Putamen (tissue), 1 donor: ENCODE data around the gene PLXND1.
"Not testable (repeated sequence)": the region's sequence is repeated elsewhere in the genome, so short reads cannot be mapped to it uniquely, and the experiment has no call there.

ENCODE experiments used
- DNase-seq: peaks from one replicate; pipeline ENCODE4 v3.0.0-alpha.2; 2016; ENCODE audit warnings: low spot score

PLXND1 gene

GRCh38 chr3:129612534-129613366, 6.3 kb upstream of the PLXND1 start:
- no peak for DNase-seq

GRCh38 chr3:129611812-129612533, 5.5 kb upstream of the PLXND1 start:
- DNase-seq, result no peak

- no peak for DNase-seq
These were observed 4.9 kb upstream of the PLXND1 start for GRCh38 chr3:129611446-129611800.

DNA sequence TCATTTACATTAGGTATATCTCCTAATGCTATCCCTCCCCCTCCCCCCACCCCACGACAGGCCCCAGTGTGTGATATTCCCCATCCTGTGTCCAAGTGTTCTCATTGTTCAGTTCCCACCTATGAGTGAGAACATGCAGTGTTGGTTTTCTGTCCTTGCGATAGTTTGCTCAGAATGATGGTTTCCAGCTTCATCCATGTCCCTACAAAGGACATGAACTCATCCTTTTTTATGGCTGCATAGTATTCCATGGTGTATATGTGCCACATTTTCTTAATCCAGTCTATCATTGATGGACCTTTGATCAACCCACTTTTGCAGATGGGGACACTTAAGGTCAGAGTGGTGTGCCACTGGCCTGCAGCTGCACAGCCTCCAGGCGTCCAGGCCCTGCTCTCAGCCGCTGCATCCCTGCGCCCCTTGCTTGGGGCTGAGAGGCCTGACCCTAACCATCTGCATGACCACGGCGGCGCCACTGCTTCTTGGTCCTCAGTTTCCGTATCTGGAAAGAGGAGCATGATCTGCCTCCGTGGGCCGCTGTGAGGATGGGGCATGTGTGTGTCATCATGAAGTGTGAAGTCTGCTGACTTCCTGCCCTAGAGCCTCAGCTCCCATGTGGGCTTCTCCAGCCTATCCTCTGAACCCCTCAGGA, 4.4 kb upstream of the PLXND1 start:
- DNase-seq, result not testable (repeated sequence)

GRCh38 chr3:129610276-129610675, 3.8 kb upstream of the PLXND1 start:
- no peak for DNase-seq

GRCh38 chr3:129609591-129610182, 3.2 kb upstream of the PLXND1 start:
- DNase-seq, result no peak

GRCh38 chr3:129608936-129609590, 2.6 kb upstream of the PLXND1 start:
- no peak for DNase-seq

DNA sequence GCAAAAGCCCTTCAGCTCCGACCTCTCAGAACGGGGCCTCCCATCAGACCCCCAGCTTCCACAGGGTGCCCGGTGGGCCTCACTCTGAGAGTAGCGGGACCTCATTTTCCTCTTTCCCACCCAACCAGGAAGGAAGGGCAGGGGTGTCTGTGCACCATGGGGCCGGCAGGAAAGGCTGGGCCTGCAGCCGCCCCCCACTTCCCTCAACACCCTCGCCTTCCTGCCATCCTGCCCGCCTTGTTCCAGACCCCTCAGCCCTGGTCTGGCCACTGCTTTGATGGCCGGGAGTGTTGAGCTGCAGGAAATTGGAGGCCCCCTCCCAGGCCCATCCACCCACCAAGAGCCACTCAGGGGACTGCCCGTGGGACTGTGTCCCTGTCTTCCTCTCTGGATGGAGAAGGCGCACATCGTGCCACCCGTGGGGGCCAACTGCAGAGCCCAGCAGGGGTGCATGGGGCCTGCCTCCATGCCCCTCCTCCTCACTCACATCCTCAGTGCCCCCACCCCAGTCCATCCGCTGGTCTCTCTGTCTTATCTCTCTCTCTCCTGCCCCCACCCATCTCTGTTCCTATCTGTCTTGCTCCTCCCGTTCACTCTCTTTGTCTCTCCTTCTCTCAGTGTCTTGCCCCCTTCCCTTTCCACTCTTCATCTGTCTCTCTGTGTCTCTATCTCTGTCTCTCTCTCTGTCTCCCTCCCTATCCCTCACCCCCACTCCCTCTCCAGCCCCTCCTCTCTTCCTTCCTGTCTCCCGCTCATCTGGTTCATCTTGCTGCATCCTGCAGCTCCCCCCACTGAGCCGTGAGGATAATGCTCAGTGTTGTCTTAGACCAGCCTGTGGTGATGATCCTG, 1.8 kb upstream of the PLXND1 start:
- no peak for DNase-seq

GRCh38 chr3:129607391-129608068, 1.1 kb upstream of the PLXND1 start:
- no peak for DNase-seq

DNA sequence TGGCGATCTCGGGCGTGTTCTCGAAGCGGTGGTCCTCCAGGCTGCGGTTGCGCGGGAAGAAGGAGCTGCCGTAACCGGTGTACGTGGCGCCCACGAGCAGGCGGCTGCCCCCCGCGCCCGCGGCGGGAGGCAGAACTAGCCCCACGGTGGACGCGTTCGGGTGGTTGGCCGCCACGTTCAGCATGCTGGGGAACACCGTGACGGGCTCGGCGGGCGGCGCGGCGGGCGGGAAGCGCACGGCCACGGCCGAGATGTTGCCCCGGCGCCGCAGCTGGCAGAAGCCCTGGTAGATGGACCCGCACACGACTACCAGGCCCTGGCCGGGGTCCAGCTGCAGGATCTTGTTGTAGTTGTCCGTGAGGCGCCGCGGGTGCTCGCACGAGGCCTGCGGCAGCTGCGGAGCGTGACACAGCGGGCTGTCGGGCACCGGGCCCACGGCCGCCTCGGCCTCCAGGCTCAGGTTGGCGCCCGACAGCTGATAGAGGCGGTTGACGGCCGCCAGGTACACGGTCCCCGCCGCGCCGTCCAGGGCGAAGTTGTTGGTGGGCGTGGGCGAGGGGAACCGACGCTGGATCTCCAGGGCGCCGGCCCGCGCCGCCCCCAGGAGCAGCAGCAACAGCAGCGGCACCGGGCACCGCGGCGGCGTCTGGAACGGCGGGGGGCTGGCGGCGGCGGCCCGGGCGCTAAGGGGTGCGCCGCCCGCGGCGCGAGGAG, 397 bp downstream of the PLXND1 start:
- no peak for DNase-seq

- DNase-seq, result no peak
These were observed 1.1 kb downstream of the PLXND1 start for GRCh38 chr3:129605203-129605921.

GRCh38 chr3:129604767-129605166, 1.7 kb downstream of the PLXND1 start:
- no peak for DNase-seq

DNA sequence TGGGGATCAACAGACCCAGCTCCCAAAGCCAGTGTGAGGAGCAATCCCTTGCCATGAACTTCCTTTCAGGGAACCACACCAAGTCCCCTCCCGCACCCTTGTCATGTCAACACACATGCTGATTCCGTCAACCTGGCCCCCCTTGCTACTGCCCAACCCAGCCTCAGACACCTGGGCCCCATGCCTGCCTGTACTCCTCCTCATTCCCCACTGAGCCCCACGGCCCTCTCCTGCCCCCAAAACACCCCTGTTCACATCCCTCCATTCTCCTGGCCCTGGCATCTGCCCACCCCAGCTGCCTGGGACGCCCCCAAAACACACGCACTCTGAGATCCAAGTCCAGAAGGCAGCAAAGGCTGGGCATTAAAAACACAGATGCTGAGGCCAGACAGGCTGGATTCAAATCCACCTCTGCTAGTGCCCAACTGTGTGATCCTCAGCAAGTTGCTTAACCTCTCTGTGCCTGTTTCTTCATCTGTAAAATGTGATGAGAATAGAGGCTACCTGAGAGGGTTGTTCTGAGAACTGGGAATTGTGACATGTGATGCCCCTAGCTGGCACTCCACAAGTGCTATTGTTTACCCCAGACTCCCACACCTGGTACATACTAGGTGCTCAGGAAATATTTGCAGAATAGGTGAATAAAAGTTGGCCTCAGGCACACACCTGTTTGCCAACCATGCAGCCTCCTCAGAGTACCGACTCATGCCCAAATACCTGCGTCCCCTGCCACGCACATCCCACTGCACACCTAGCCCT, 2.3 kb downstream of the PLXND1 start:
- DNase-seq, result no peak

GRCh38 chr3:129603561-129603942, 2.9 kb downstream of the PLXND1 start:
- DNase-seq, result no peak

- DNase-seq, result no peak
These were observed 3.5 kb downstream of the PLXND1 start for GRCh38 chr3:129602730-129603560.

GRCh38 chr3:129602309-129602708, 4.2 kb downstream of the PLXND1 start:
- DNase-seq, result no peak

- no peak for DNase-seq
These were observed 4.8 kb downstream of the PLXND1 start for GRCh38 chr3:129601713-129602112.

DNA sequence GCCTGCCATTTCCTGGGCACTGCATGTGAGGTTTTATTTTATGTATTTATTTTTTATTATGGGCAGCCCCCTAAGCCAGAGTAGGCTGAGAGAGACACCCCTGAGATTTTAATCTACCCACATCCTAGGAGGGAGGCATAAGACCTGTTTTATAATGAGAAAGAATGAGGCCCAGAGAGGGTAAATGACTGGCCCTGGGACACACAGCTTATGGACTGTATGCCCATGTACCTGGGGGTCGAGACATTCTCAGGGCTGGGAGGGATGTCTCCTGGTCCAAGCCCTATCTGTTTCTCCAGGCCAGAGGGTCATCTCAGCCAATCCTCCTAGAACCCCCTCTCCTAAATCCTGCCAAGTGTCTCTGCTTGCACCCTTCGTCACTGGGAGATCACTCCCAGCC, 6.1 kb downstream of the PLXND1 start:
- DNase-seq, result no peak
